Nephron progenitor cell (in vitro differentiated cells): Measurements from ENCODE around the gene FAM50B.

Experiments
- DNase-seq: peaks from one replicate; pipeline ENCODE4 v3.0.0; 2021
- H3K27ac Mint-ChIP-seq: 2 replicates; pipeline ENCODE4 v1.8.0; 2021; ENCODE audit warnings: mild to moderate bottlenecking, moderate library complexity, mixed read lengths
- H3K27me3 Mint-ChIP-seq: 2 replicates; pipeline ENCODE4 v1.8.0; 2021; ENCODE audit warnings: mild to moderate bottlenecking, low read depth, mixed read lengths; ENCODE audit not compliant: poor library complexity
- H3K36me3 Mint-ChIP-seq: 2 replicates; pipeline ENCODE4 v1.8.0; 2021; ENCODE audit warnings: low read depth, mixed read lengths
- H3K4me1 Mint-ChIP-seq: 2 replicates; pipeline ENCODE4 v1.8.0; 2021; ENCODE audit warnings: mixed read lengths
- H3K4me3 Mint-ChIP-seq: 2 replicates; pipeline ENCODE4 v1.8.0; 2021; ENCODE audit warnings: mild to moderate bottlenecking, moderate library complexity, mixed read lengths
- H3K9me3 Mint-ChIP-seq: 2 replicates; pipeline ENCODE4 v1.8.0; 2021; ENCODE audit warnings: mild to moderate bottlenecking, moderate library complexity, mixed read lengths
- CTCF ChIP-seq: fragments of 200-600 bp; sonication (generic); IDR thresholded peaks from 2 replicates; pipeline ENCODE4 v1.5.0; 2021; ENCODE audit warnings: antibody characterized with exemption

The FAM50B gene

GRCh38 chr6:3885262-3886036 is 36.3 kb downstream of the FAM50B start:
- H3K27me3 Mint-ChIP-seq = peaks cover 28% of the 10 kb centered on the region
- H3K9me3 Mint-ChIP-seq = peaks cover 18% of the 10 kb centered on the region
- H3K4me1 Mint-ChIP-seq = peaks cover 10% of the 10 kb centered on the region
- no peak overlapping the region for H3K27ac Mint-ChIP-seq
- H3K4me3 Mint-ChIP-seq = no peak overlapping the region
- no peak for TF ChIP-seq CTCF
- no peaks in the 10 kb centered on the region for H3K36me3 Mint-ChIP-seq
- DNase-seq = no peak

- Mint-ChIP-seq H3K27me3 (peaks cover 22% of the 10 kb centered on the region), H3K4me1 (peaks cover 16% of the 10 kb centered on the region), H3K4me3 (no peak overlapping the region), H3K9me3 (peaks cover 3% of the 10 kb centered on the region), H3K27ac (no peak overlapping the region), H3K36me3 (no peaks in the 10 kb centered on the region)
- no peak for DNase-seq
- no peak for TF ChIP-seq CTCF
These were observed 38.1 kb downstream of the FAM50B start for GRCh38 chr6:3887150-3887700.

- H3K27ac Mint-ChIP-seq = peak overlapping the region; percentile 31
These were observed 39.2 kb downstream of the FAM50B start for GRCh38 chr6:3888153-3888957.

GRCh38 chr6:3890047-3890446 is 40.9 kb downstream of the FAM50B start:
- H3K4me1 Mint-ChIP-seq = peaks cover 23% of the 10 kb centered on the region
- no peak overlapping the region for H3K27ac Mint-ChIP-seq
- H3K27me3 Mint-ChIP-seq = peaks cover 17% of the 10 kb centered on the region
- no peak for DNase-seq
- H3K9me3 Mint-ChIP-seq = no peaks in the 10 kb centered on the region
- TF ChIP-seq CTCF = no peak
- no peak overlapping the region for H3K4me3 Mint-ChIP-seq
- H3K36me3 Mint-ChIP-seq = peaks cover 3% of the 10 kb centered on the region

More at GRCh38 chr6:3888153-3888957, 39.2 kb downstream of the FAM50B start:
- H3K9me3 Mint-ChIP-seq = no peaks in the 10 kb centered on the region
- no peaks in the 10 kb centered on the region for H3K36me3 Mint-ChIP-seq
- no peak for DNase-seq
- peaks cover 24% of the 10 kb centered on the region for H3K4me1 Mint-ChIP-seq
- no peak overlapping the region for H3K4me3 Mint-ChIP-seq
- peaks cover 20% of the 10 kb centered on the region for H3K27me3 Mint-ChIP-seq
- TF ChIP-seq CTCF = no peak

- Mint-ChIP-seq H3K27ac (no peak overlapping the region), H3K4me3 (no peak overlapping the region), H3K4me1 (peaks cover 34% of the 10 kb centered on the region), H3K27me3 (peaks cover 18% of the 10 kb centered on the region), H3K36me3 (peaks cover 3% of the 10 kb centered on the region), H3K9me3 (no peaks in the 10 kb centered on the region)
- no peak for DNase-seq
- no peak for TF ChIP-seq CTCF
These were observed 42.7 kb downstream of the FAM50B start for GRCh38 chr6:3891883-3892282.
